KMS-11 (cell line): ENCODE data around the gene BCAR3.

Experiments
- H2AFZ ChIP-seq: fragments of 200-600 bp; sonication (generic); 2 replicates; pipeline ENCODE4 v1.6.1; 2016; ENCODE audit warnings: antibody characterized with exemption, mixed run types, low read depth
- H3K27ac ChIP-seq: fragments of 200-600 bp; sonication (generic); 2 replicates; pipeline ENCODE4 v1.6.1; 2016; ENCODE audit warnings: mild to moderate bottlenecking, mixed run types
- H3K27me3 ChIP-seq: fragments of 200-600 bp; sonication (generic); 2 replicates; pipeline ENCODE4 v1.6.1; 2017; ENCODE audit warnings: mild to moderate bottlenecking, low read depth, mixed run types, moderate library complexity; ENCODE audit not compliant: insufficient read depth
- H3K36me3 ChIP-seq: fragments of 200-600 bp; sonication (generic); 2 replicates; pipeline ENCODE4 v1.6.1; 2017; ENCODE audit warnings: mild to moderate bottlenecking, mixed run types; ENCODE audit not compliant: insufficient read depth
- H3K4me1 ChIP-seq: fragments of 200-600 bp; sonication (generic); 2 replicates; pipeline ENCODE4 v1.6.1; 2016; ENCODE audit warnings: mild to moderate bottlenecking, low read depth, mixed run types; ENCODE audit not compliant: poor library complexity, severe bottlenecking
- H3K4me2 ChIP-seq: fragments of 200-600 bp; sonication (generic); 2 replicates; pipeline ENCODE4 v1.7.0; 2016; ENCODE audit warnings: mild to moderate bottlenecking, mixed run types
- H3K4me3 ChIP-seq: fragments of 200-600 bp; sonication (generic); IDR thresholded peaks from 2 replicates; pipeline ENCODE4 v1.6.1; 2017; ENCODE audit warnings: low read depth, low read length, mixed read lengths; ENCODE audit not compliant: insufficient read depth
- H3K79me2 ChIP-seq: fragments of 200-600 bp; sonication (generic); 2 replicates; pipeline ENCODE4 v1.6.1; 2016; ENCODE audit warnings: low read depth, mixed run types; ENCODE audit not compliant: insufficient read depth
- H3K9ac ChIP-seq: fragments of 200-600 bp; sonication (generic); 2 replicates; pipeline ENCODE4 v1.6.1; 2016; ENCODE audit warnings: mild to moderate bottlenecking, mixed run types
- H4K20me1 ChIP-seq: fragments of 200-600 bp; sonication (generic); 2 replicates; pipeline ENCODE4 v1.6.1; 2016; ENCODE audit warnings: mild to moderate bottlenecking, mixed run types; ENCODE audit not compliant: insufficient read depth
- CTCF ChIP-seq: fragments of 200-600 bp; sonication (generic); conservative IDR thresholded peaks from 2 replicates; pipeline ENCODE4 v1.6.1; 2017; ENCODE audit warnings: low read depth, mild to moderate bottlenecking, antibody characterized with exemption, low read length, moderate library complexity, mixed read lengths

The BCAR3 gene

GRCh38 chr1:93620841-93621210 is 60.8 kb downstream of the BCAR3 start:
- H3K4me2 ChIP-seq: no peak overlapping the region
- no peaks in the 10 kb centered on the region for H4K20me1 ChIP-seq
- TF ChIP-seq CTCF: no peak
- no peak overlapping the region for H2AFZ ChIP-seq
- no peaks in the 10 kb centered on the region for H3K79me2 ChIP-seq
- H3K36me3 ChIP-seq: no peaks in the 10 kb centered on the region
- no peaks in the 10 kb centered on the region for H3K27me3 ChIP-seq
- H3K4me1 ChIP-seq: no peaks in the 10 kb centered on the region
- no peak overlapping the region for H3K4me3 ChIP-seq
- no peak overlapping the region for H3K27ac ChIP-seq
- no peak overlapping the region for H3K9ac ChIP-seq

- no peaks in the 10 kb centered on the region for H3K79me2 ChIP-seq
- no peaks in the 10 kb centered on the region for H4K20me1 ChIP-seq
- no peaks in the 10 kb centered on the region for H3K27me3 ChIP-seq
- H3K4me3 ChIP-seq: no peak overlapping the region
- no peak overlapping the region for H3K27ac ChIP-seq
- no peak overlapping the region for H3K4me2 ChIP-seq
- no peak overlapping the region for H3K9ac ChIP-seq
- no peak for TF ChIP-seq CTCF
- H2AFZ ChIP-seq: no peak overlapping the region
- no peaks in the 10 kb centered on the region for H3K4me1 ChIP-seq
- no peaks in the 10 kb centered on the region for H3K36me3 ChIP-seq
These were observed 61.3 kb downstream of the BCAR3 start for GRCh38 chr1:93620172-93620840.

GRCh38 chr1:93619507-93620171 is 62.0 kb downstream of the BCAR3 start:
- no peaks in the 10 kb centered on the region for H3K79me2 ChIP-seq

GRCh38 chr1:93617670-93618499 is 63.8 kb downstream of the BCAR3 start:
- no peak overlapping the region for H3K9ac ChIP-seq
- H2AFZ ChIP-seq: no peak overlapping the region
- no peak for TF ChIP-seq CTCF
- no peak overlapping the region for H3K4me2 ChIP-seq
- no peaks in the 10 kb centered on the region for H4K20me1 ChIP-seq
- no peaks in the 10 kb centered on the region for H3K27me3 ChIP-seq
- no peaks in the 10 kb centered on the region for H3K4me1 ChIP-seq
- no peaks in the 10 kb centered on the region for H3K79me2 ChIP-seq
- no peaks in the 10 kb centered on the region for H3K36me3 ChIP-seq
- H3K4me3 ChIP-seq: no peak overlapping the region
- H3K27ac ChIP-seq: no peak overlapping the region

More at GRCh38 chr1:93619507-93620171, 62.0 kb downstream of the BCAR3 start:
- Histone ChIP-seq H3K4me2 (no peak overlapping the region), H3K9ac (no peak overlapping the region), H3K4me3 (no peak overlapping the region), H3K36me3 (no peaks in the 10 kb centered on the region), H4K20me1 (no peaks in the 10 kb centered on the region), H3K27me3 (no peaks in the 10 kb centered on the region), H2AFZ (no peak overlapping the region), H3K4me1 (no peaks in the 10 kb centered on the region), H3K27ac (no peak overlapping the region)
- no peak for TF ChIP-seq CTCF
